ENCODE results near the gene RET.

- no peak for TF ChIP-seq CTCF (IDR thresholded peaks at IDR 0.05; ENCODE audit: poor library complexity)
- TF ChIP-seq EZH2 (IDR thresholded peaks at IDR 0.05; ENCODE audit: borderline replicate concordance) = no peak
Measured at GRCh38 chr10:43122096-43122495, 45.2 kb downstream of the RET start.

All from hepatocyte (in vitro differentiated cells).